GM21360 (cell line): ENCODE measurements around the gene CACNA2D2.

ENCODE experiments used
- ATAC-seq: cut with Tn5 transposase; IDR thresholded peaks from one replicate; pipeline ENCODE4 v1.9.1; 2021; ENCODE audit warnings: mild to moderate bottlenecking, moderate library complexity; ENCODE audit not compliant: unreplicated experiment

The CACNA2D2 gene

GRCh38 chr3:50334339-50335075, 168.9 kb downstream of the CACNA2D2 start:
- no peak for ATAC-seq

DNA sequence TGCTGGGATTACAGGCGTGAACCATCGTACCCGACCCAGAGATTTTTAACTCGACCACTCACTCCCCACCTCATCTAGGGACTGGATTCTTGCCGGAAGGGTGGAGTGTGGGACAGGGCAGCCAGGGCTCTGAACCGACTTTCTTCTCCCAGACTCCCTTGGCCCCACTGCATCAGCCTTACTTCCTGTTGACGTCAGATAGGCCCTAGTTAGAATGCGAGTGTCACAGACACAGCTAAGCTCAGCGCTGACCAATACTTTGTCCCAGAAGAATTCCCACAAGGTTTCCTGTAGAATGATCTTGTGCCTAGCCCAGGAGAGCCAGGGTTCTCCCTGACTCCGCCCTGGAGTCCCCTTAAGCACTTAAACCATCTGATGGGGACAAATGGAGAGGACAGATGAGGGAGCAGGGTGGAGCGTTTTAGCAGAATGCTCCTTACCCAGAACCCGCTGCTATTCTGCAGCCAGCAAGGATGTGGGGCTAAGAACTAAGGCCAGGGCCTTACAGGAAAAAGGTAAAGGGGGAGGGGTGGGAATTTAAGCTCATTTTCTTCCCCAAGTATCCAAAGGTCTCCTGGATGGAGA, 169.6 kb downstream of the CACNA2D2 start:
- no peak for ATAC-seq

DNA sequence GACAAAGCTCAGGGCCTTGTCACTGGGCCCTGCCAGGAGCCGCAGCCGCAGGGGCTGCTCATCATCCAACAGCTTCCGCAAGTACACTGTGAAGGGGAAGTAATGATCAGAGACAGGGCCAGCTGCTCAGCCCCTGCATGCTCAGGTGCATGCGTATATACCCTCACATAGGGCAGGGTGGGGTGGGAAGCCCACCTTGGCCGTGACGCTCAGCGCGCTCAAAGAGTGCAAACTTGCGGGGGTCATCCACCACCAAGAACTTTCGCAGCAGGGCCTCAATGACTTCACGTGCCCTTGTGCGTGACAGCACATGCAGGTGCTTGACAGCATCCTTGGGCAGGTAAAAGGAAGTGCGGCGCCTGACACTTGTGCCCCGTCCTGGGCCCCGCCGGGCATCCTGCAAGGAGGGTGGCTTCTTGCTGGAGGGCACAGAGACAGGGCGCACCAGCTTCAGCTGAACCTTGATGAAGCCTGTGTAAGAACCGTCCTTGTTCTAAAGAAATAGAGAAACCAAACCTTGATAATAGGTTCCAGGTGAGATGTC, 172.0 kb downstream of the CACNA2D2 start:
- no peak for ATAC-seq

DNA sequence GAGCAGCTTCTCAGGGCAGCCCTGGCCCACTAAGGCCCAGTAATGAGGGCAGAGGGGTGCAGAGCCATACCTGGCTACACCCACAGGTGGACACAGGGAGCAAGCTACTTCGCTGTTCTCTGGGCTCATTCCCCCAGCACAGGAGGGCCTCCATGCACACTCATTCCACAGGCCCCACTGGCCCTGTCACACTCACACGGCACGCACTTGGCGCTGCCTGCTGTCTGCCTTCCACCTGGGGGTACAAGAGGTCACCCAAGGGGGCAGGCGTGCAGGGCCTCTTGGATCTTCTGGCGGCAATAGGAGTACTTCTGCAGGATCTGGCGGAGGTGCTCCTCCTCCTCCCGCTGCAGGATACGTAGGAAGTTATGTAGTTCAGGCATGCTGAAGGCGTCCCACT, 173.1 kb downstream of the CACNA2D2 start:
- no peak for ATAC-seq

- ATAC-seq: peak; percentile 77
These were observed 175.3 kb downstream of the CACNA2D2 start, which contains the start of gene TUSC2 for GRCh38 chr3:50327943-50328691. TUSC2 (minus strand) TSS chr3:50328223; CDS start chr3:50328099, 124 bp downstream.

DNA sequence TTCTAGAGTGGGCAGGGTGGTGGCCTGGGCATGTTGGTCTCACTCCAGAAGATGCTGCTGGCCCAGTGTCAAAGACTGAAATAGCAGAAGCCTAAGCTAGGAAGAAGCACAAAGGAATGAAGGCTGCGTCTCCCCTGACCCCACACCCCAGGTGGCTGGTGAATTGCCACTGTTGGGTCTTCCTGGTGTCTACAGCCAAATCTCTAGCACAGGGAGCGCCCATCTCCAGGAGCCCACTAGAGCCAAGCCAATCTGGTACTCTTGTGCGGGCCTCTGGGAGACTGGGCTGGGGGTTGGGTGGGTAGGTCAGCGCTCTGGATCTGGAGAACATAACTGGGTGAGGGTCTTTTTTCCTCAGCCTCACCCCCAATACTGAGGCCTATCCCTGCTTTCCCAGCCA, 176.3 kb downstream of the CACNA2D2 start:
- ATAC-seq: no peak

- no peak for ATAC-seq
These were observed 177.3 kb downstream of the CACNA2D2 start for GRCh38 chr3:50326182-50326541.

DNA sequence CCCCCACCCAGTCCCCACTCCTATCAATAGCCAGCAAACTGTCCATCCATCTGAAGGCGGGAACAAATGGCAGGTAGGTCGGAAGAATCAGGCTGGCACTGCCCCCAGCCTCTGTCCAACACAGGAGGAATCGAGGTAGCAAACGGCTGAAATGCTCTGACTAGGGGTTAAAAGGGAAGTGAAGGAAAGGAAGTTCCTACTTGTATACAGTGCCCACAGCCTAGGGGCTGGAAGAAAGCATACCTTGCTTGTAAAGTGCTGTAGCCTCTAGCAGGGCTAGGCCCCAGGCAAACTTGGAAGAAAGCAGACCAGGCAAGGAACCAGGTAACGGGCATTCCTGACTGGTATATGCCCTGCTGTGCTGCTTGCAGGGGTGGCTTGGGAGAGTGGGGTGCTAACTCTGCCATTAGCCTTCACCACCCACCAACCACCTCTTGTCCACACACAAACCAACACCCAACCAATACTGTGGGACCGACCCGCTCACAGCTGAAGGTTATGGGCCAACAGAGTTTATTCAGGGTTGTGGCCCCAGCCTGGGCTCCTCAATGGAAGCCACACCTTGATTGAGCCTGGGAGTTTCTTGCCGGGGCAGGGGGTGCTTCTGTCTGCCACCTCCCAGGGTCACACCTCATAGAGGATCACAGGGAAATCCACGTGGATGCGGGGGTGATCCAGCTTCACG, 177.8 kb downstream of the CACNA2D2 start:
- ATAC-seq: no peak

GRCh38 chr3:50325113-50325480, 178.3 kb downstream of the CACNA2D2 start:
- ATAC-seq: no peak

DNA sequence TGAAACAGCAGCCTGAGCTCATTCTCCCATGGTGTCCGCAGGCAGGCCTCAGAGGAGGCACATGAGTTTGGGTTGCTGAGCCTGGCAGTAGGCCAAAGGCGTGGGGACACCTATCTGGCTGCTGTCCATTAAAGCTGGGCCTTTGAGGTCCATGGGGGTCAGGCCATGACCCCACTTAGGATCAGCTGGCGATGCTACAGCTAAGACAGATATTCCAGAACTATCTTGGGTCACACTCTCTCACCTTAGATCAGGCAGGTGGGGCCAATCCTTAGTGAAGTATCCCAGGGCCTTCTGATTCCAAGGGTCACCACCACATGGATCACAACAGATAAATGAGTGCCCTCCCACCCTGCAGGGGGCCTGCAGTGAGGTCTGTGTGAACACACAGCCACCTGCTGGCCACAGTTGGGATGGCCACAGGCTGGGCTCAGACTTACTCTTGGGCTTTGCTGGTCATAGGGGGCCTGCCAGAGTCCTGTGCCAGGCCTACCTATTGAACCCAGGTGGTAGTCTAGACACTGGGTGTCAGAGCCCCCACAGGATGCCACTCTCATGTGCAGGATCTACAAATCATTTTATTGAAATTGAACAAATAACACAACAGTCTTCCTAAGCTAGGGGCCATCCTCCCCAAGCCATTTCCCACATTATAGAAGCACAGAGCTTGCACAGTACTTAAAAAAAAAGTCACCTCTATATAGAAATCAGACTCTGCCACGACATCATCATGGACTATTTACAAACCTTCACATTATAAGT, 178.9 kb downstream of the CACNA2D2 start:
- ATAC-seq: no peak

- no peak for ATAC-seq
These were observed 179.7 kb downstream of the CACNA2D2 start for GRCh38 chr3:50323614-50324199.

- ATAC-seq: no peak
These were observed 180.3 kb downstream of the CACNA2D2 start for GRCh38 chr3:50323092-50323600.

- ATAC-seq: no peak
These were observed 180.9 kb downstream of the CACNA2D2 start, which contains the start of gene HYAL2 for GRCh38 chr3:50322386-50323091. HYAL2 (minus strand) TSS chr3:50322745; CDS start chr3:50320489, 2,256 bp downstream.

DNA sequence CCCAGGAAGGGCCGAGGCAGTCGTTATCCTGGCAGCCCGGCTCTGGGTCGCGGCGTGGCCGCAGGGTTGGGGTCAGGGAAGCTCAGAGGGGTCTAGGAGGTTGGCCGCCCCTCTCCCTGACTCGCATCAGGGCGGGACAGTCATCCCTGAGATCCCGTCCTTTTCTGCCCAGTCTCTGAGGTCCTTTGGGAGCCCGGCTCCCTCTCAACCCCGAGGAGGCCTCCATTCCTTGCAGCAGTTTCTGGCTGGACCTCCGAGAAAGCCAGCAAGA, 181.4 kb downstream of the CACNA2D2 start:
- no peak for ATAC-seq

DNA sequence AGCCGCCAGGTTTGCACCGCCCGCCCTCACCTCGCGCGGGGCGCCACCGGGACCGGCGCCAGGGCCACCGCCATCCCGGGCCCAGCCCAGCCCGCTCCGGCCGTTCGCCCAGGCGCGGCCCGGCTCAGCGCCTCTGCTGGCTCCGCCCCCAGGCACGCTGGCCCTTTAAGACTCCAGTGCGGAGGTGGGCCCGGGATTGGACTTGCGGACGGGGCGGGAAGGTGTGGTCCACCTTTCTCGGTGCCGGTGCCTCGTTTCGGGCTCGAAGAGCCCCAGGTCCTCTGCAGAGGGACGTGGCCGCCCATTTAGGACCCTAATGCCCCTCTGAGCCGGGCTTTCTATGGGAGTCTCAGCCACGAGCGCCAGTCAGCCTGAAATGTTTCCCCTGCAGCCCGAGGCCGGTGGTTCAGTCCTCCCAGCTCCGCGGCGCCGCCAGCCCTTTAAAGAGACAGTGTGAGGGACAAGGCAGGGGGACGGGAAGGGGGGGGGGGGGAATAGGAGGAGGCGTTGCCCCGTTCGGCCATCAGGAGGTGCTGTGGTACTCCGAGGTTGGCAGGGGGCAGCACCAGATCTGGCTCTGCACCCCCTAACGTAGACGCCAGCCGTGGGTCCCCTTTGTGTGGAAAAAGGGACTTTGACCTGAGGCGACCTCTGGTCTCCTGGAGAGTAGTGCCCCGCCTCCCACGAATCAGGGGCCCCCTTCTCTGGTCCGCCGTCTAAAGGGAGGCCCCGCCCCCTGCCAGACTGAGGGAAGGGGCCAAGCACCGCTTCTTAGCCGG, 181.9 kb downstream of the CACNA2D2 start:
- peak; percentile 61 for ATAC-seq

DNA sequence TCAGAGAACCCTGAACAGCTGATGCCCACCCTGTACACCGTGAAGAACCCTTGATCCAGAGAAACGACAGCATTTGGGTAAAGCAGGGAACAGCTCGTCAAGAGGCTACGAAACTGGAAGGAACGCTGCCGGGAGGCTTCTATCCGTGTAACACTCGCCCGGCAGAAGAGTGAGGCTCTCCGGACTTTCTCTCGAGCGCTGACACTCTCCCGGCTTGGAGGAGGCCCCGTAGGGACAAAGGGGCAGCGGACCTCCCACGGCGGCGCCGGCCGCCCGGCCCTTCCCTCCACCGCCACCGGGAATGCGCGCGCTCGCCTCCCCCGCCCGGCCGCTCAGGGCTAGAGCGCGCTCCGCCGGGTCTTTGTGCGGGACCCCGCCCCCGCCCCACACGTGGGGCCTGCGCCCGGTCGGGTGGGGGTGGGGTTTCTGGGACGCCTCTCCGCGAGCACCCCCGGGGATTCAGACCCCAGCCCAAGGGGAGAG, 182.5 kb downstream of the CACNA2D2 start:
- ATAC-seq: peak; percentile 33

GRCh38 chr3:50319894-50320625, 183.4 kb downstream of the CACNA2D2 start:
- no peak for ATAC-seq
